B cell (primary cell): Measurements from ENCODE around the gene LRRC8E.

Source experiments
- CTCF ChIP-seq: fragments of 200-600 bp; IDR thresholded peaks from one replicate; pipeline ENCODE4 v1.8.0; 2022; ENCODE audit warnings: antibody characterized with exemption, mild to moderate bottlenecking
- EZH2 ChIP-seq: IDR thresholded peaks from 2 replicates; pipeline ENCODE4 v1.6.1; 2012; ENCODE audit warnings: borderline replicate concordance, low read depth, mild to moderate bottlenecking, moderate library complexity, low read length; ENCODE audit not compliant: insufficient read depth, poor library complexity, severe bottlenecking

DNA sequence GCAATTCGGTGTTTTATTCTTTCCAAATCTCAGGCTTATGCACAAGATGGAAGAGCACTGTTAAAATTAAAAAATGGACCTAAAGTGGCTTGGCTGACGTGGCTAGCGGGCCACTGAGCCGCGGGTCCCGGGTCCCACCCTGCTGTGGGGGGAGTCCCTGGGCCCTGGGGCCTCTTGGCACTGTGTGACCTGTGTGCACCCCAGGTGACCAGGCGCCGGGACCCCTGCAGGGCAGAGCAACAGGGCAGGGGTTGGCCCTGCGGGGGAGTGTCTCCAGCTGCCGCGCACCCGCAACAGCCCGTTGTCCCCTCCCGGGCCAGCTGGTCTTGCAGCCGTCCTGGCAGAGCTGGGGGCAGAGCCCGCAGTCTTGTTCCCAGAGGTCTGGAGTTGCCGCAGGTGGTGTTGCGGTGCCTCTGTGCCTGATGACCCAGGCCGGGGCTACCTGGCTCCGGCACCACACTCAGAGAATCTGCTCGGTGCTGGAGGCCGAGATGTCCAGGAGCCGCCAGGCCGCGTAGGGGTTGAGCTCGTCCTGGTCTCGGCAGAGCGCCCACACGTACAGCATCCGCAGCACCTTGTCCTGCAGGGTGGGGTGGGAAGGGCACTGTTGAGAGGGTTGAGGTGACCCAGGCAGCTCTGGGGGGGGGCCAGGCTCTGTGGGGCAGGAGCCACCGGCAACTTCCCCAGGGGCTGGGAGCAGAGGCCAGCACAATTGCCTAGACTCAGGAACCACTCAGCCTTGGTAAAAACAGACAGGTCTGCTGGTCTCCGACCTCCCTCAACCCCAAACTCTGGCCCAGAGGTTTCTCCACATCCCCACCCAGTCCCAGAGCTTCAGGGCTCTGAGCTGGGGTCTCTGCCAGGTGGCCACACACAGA is 38.7 kb downstream of the LRRC8E start:
- no peak for TF ChIP-seq CTCF
- TF ChIP-seq EZH2: no peak
